Neutrophil (primary cell): ENCODE results near the gene IFNL3.

Experiments used
- H3K27ac ChIP-seq: fragments of 200-600 bp; sonication (generic); 2 replicates; pipeline ENCODE4 v1.5.1; 2016; ENCODE audit warnings: mild to moderate bottlenecking, moderate library complexity
- H3K27me3 ChIP-seq: fragments of 200-600 bp; sonication (generic); 2 replicates; pipeline ENCODE4 v1.6.0; 2016; ENCODE audit warnings: mild to moderate bottlenecking
- H3K36me3 ChIP-seq: fragments of 200-600 bp; sonication (generic); 2 replicates; pipeline ENCODE4 v1.5.1; 2017
- H3K4me1 ChIP-seq, 2 experiments: fragments of 200-600 bp in 1 of 2; sonication (generic) in 1 of 2; 1 replicate in 1 of 2; 2 replicates in 1 of 2; pipeline versions ENCODE4 v1.5.1 to v1.6.1; 2013 to 2016; ENCODE audit warnings: low read depth in 1 of 2, low read length in 1 of 2, mild to moderate bottlenecking in 1 of 2, moderate library complexity in 1 of 2; ENCODE audit not compliant: control insufficient read depth in 1 of 2, insufficient read depth in 1 of 2
- H3K4me3 ChIP-seq, 2 experiments: fragments of 200-600 bp in 1 of 2; sonication (generic) in 1 of 2; 1 replicate in 1 of 2; 2 replicates in 1 of 2; pipeline ENCODE4 v1.5.1; 2013 to 2016; ENCODE audit warnings: low read depth in 1 of 2, low read length in 1 of 2, mild to moderate bottlenecking in 1 of 2, moderate library complexity in 1 of 2
- H3K9me3 ChIP-seq: fragments of 200-600 bp; sonication (generic); 2 replicates; pipeline ENCODE4 v1.5.1; 2016
- TF ChIP-seq, protein P1 (sequence below): fragments of 200-600 bp; sonication (generic); IDR thresholded peaks from 2 replicates; pipeline ENCODE4 v1.5.1; 2016; ENCODE audit warnings: antibody characterized with exemption

Gene IFNL3

DNA sequence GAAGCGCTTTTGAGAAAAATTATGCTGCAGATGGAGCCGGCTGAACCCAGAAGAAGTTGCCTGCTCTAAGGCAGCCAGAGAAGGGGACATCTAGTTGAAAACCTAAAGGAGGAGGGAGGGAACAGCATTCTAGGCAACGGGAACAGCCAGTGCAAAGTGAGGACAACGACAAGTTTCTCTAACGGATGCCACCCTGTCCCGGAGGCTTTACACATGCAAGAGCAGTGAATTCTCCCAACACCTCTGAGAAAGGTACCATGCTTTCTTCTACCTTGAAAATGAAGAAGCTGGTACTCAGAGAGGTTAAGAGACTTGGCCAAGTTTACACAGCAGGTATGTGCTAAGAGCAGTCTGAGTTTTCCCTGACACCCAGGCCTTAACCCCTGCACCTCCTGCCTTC, 5.9 kb downstream of the IFNL3 start:
- no peaks in the 10 kb centered on the region for H3K36me3 ChIP-seq
- TF ChIP-seq, protein P1, sequence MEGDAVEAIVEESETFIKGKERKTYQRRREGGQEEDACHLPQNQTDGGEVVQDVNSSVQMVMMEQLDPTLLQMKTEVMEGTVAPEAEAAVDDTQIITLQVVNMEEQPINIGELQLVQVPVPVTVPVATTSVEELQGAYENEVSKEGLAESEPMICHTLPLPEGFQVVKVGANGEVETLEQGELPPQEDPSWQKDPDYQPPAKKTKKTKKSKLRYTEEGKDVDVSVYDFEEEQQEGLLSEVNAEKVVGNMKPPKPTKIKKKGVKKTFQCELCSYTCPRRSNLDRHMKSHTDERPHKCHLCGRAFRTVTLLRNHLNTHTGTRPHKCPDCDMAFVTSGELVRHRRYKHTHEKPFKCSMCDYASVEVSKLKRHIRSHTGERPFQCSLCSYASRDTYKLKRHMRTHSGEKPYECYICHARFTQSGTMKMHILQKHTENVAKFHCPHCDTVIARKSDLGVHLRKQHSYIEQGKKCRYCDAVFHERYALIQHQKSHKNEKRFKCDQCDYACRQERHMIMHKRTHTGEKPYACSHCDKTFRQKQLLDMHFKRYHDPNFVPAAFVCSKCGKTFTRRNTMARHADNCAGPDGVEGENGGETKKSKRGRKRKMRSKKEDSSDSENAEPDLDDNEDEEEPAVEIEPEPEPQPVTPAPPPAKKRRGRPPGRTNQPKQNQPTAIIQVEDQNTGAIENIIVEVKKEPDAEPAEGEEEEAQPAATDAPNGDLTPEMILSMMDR = no peak
- peaks cover 0 to 4% of the 10 kb centered on the region in 2 experiments for H3K4me1 ChIP-seq
- H3K27me3 ChIP-seq = peaks cover 36% of the 10 kb centered on the region
- no peaks in the 10 kb centered on the region for H3K9me3 ChIP-seq
- no peak overlapping the region for H3K4me3 ChIP-seq
- no peak overlapping the region for H3K27ac ChIP-seq

GRCh38 chr19:39238209-39238608, 6.6 kb downstream of the IFNL3 start:
- Histone ChIP-seq H3K27ac (no peak overlapping the region), H3K9me3 (no peaks in the 10 kb centered on the region), H3K4me1 (peaks cover 0 to 4% of the 10 kb centered on the region in 2 experiments), H3K27me3 (peaks cover 36% of the 10 kb centered on the region), H3K36me3 (no peaks in the 10 kb centered on the region), H3K4me3 (no peak overlapping the region)
- TF ChIP-seq, protein P1 = no peak

GRCh38 chr19:39237200-39238184, 7.3 kb downstream of the IFNL3 start:
- TF ChIP-seq, protein P1 = no peak
- Histone ChIP-seq H3K4me1 (peaks cover 0 to 4% of the 10 kb centered on the region in 2 experiments), H3K4me3 (no peak overlapping the region), H3K36me3 (no peaks in the 10 kb centered on the region), H3K27ac (no peak overlapping the region), H3K9me3 (no peaks in the 10 kb centered on the region), H3K27me3 (peaks cover 39% of the 10 kb centered on the region)

GRCh38 chr19:39236527-39236926, 8.3 kb downstream of the IFNL3 start:
- Histone ChIP-seq H3K4me1 (peaks cover 0 to 4% of the 10 kb centered on the region in 2 experiments), H3K36me3 (no peaks in the 10 kb centered on the region), H3K4me3 (no peak overlapping the region), H3K9me3 (no peaks in the 10 kb centered on the region), H3K27me3 (peaks cover 36% of the 10 kb centered on the region), H3K27ac (no peak overlapping the region)
- TF ChIP-seq, protein P1 = no peak

DNA sequence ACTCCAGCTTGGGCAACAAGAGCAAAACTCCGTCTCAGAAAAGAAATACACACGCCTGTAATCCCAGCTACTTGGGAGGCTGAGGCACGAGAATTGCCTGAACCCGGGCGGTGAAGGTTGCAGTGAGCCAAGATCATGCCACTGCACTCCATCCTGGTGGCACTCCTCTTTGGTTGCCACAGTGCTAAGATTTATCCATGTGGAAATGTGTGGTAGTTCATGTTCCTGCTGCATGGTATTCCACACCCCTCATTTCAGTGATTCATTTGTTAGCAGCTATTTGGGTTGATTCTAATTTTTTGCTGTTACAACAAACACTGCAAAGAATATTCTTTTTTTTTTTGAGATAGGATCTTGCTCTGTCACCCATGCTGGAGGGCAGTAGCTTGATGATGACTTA, 12.1 kb downstream of the IFNL3 start:
- no peaks in the 10 kb centered on the region for H3K9me3 ChIP-seq
- no peak overlapping the region for H3K27ac ChIP-seq
- no peaks in the 10 kb centered on the region for H3K36me3 ChIP-seq
- no peak overlapping the region for H3K4me3 ChIP-seq
- H3K27me3 ChIP-seq = peaks cover 12% of the 10 kb centered on the region
- peaks cover 0 to 2% of the 10 kb centered on the region in 2 experiments for H3K4me1 ChIP-seq
- TF ChIP-seq, protein P1 = no peak
